Parathyroid adenoma (tissue), 2 donors: ENCODE data around the gene ARL4C.

Source experiments
- H2AFZ ChIP-seq: fragments of 300-600 bp; sonication (generic); one replicate; pipeline ENCODE4 v1.7.0; 2017; ENCODE audit warnings: antibody characterized with exemption, mild to moderate bottlenecking
- H3K27ac ChIP-seq: fragments of 300-600 bp; sonication (generic); one replicate; pipeline ENCODE4 v1.7.0; 2017
- H3K27me3 ChIP-seq: fragments of 300-600 bp; sonication (generic); one replicate; pipeline ENCODE4 v1.7.0; 2017; ENCODE audit warnings: low read length; ENCODE audit not compliant: control insufficient read depth, insufficient read depth
- H3K36me3 ChIP-seq: fragments of 300-600 bp; sonication (generic); one replicate; pipeline ENCODE4 v1.7.0; 2017; ENCODE audit warnings: low read length; ENCODE audit not compliant: control insufficient read depth, insufficient read depth
- H3K4me1 ChIP-seq: fragments of 300-600 bp; sonication (generic); one replicate; pipeline ENCODE4 v1.7.0; 2017; ENCODE audit warnings: control low read depth
- H3K4me2 ChIP-seq: fragments of 300-600 bp; sonication (generic); one replicate; pipeline ENCODE4 v1.7.0; 2017; ENCODE audit warnings: low read length
- H3K4me3 ChIP-seq: fragments of 300-600 bp; sonication (generic); one replicate; pipeline ENCODE4 v1.7.0; 2017; ENCODE audit warnings: low read depth, low read length
- H3K79me2 ChIP-seq: fragments of 300-600 bp; sonication (generic); one replicate; pipeline ENCODE4 v1.7.0; 2017; ENCODE audit warnings: control low read depth
- H3K9ac ChIP-seq: fragments of 300-600 bp; sonication (generic); one replicate; pipeline ENCODE4 v1.7.0; 2017; ENCODE audit warnings: mild to moderate bottlenecking
- H3K9me3 ChIP-seq: fragments of 300-600 bp; sonication (generic); one replicate; pipeline ENCODE4 v1.7.0; 2017; ENCODE audit warnings: low read length; ENCODE audit not compliant: control insufficient read depth
- CTCF ChIP-seq: fragments of 300-600 bp; sonication (generic); IDR thresholded peaks from one replicate; pipeline ENCODE4 v1.7.0; 2017; ENCODE audit warnings: antibody characterized with exemption, mild to moderate bottlenecking
- donor health status: primary hyperparathyroidism.

ARL4C gene

DNA sequence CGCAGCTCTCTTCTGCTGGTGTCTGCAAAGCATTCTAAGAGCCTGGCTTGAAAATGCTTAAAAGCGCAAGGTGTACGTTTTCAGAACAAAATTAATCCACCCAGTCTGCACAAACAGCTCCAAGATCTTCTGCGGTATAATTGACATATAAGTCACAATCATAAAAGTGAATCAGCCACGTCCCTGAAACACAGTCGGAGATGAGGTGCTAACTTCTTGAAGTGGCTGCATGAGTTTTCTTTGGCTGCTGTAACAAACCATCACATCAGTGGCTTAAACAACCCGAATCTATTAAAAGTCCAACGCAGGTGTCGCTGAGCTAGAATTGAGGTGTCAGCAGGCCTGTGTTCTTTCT lies 32.6 kb downstream of the ARL4C start:
- peak overlapping the region; percentile 1 for H3K4me2 ChIP-seq
- H3K4me1 ChIP-seq, result no peaks in the 10 kb centered on the region
- H3K79me2 ChIP-seq, result no peaks in the 10 kb centered on the region
- no peaks in the 10 kb centered on the region for H3K27me3 ChIP-seq
- no peak overlapping the region for H2AFZ ChIP-seq
- no peak for TF ChIP-seq CTCF
- no peak overlapping the region for H3K4me3 ChIP-seq
- H3K9me3 ChIP-seq, result no peaks in the 10 kb centered on the region
- no peak overlapping the region for H3K9ac ChIP-seq
- H3K27ac ChIP-seq, result no peak overlapping the region
- no peaks in the 10 kb centered on the region for H3K36me3 ChIP-seq

DNA sequence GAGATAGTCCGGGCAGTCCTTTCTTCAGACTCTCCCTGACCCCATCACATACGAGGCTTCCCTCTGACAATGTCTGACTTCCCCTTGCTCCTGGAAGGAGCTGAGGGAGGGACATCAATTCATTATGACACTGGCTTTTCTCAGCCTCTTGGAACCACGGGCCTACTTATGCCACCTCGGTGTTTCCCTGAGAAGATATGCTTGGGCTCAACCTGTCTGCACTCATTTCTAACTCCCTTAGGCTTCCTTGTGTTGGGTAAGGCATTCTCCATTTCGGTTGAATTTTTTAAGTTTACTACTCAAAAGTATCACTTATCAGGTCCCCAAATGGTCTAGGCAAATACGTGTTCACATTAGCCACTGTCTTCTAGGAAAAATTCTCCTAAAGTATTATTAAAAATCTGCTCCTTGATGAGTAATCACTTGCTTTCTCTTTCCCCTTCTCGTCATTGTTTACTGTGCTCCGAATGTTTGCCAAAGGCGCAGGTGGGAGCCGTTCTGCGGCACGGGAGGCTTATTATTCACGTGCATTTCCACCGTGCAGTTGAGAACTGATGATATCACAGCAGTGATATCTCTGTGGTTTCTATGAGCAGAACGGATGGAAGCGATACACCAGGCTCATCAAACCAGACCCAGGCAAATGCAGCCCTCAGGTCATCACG lies 33.1 kb downstream of the ARL4C start:
- Histone ChIP-seq H3K4me3 (no peak overlapping the region), H3K27ac (no peak overlapping the region), H3K4me1 (no peaks in the 10 kb centered on the region), H3K4me2 (peak overlapping the region; percentile 1), H3K27me3 (no peaks in the 10 kb centered on the region), H2AFZ (no peak overlapping the region), H3K9ac (no peak overlapping the region), H3K36me3 (no peaks in the 10 kb centered on the region), H3K9me3 (no peaks in the 10 kb centered on the region), H3K79me2 (no peaks in the 10 kb centered on the region)
- TF ChIP-seq CTCF, result no peak

DNA sequence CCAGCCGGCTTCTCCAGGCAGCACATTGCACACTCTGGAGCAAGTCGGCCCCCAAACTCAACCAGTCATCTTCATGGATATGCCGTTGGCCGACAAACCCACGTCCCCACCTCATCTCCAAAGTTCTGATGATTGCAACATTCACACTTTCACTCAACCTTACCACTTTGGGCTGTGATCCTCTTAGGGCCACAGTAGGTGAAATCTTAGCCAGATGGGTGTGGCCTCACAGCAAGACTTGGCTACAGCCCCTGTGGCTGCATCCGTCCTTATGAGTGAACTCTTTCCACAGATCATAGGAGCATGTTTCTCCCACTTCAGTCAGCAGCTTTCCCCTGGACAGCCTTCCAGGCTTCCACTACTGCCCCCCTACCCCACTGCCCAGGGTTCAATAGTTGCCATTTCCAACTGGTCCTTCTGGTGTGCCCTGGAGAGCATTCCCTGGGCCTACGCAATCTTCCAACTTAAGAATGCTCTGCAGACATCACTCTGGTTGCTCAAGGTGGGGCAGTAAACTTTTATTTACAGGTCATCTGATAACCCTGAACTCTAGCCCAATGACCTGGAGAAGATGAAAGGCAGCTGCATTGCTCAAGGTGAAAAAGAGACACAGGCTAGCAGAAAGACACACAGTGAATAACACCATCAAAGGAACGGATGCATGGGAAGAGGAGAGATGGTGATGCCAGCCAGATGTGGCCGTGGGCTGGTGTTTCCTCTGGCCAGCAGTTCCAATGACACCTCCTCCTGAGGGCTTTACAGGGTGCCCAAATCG lies 34.5 kb downstream of the ARL4C start:
- no peak for TF ChIP-seq CTCF
- no peaks in the 10 kb centered on the region for H3K9me3 ChIP-seq
- H3K27ac ChIP-seq, result no peak overlapping the region
- no peak overlapping the region for H3K4me2 ChIP-seq
- H3K4me1 ChIP-seq, result no peaks in the 10 kb centered on the region
- no peaks in the 10 kb centered on the region for H3K27me3 ChIP-seq
- H3K4me3 ChIP-seq, result no peak overlapping the region
- H3K36me3 ChIP-seq, result no peaks in the 10 kb centered on the region
- H2AFZ ChIP-seq, result no peak overlapping the region
- no peak overlapping the region for H3K9ac ChIP-seq
- no peaks in the 10 kb centered on the region for H3K79me2 ChIP-seq

- no peak overlapping the region for H2AFZ ChIP-seq
- H3K27ac ChIP-seq, result no peak overlapping the region
- TF ChIP-seq CTCF, result no peak
- no peaks in the 10 kb centered on the region for H3K79me2 ChIP-seq
- H3K9me3 ChIP-seq, result no peaks in the 10 kb centered on the region
- no peak overlapping the region for H3K9ac ChIP-seq
- no peak overlapping the region for H3K4me2 ChIP-seq
- H3K4me1 ChIP-seq, result no peaks in the 10 kb centered on the region
- H3K4me3 ChIP-seq, result no peak overlapping the region
- H3K36me3 ChIP-seq, result no peaks in the 10 kb centered on the region
- no peaks in the 10 kb centered on the region for H3K27me3 ChIP-seq
Observed at GRCh38 chr2:234459401-234460009, 37.4 kb downstream of the ARL4C start.
